ENCODE data around the gene TGIF1. TPM values are rescaled to one million over a fixed set of nuclear protein-coding genes. Genes with fewer than 3 reads are reported as not detected.

TGIF1 gene
- total RNA-seq, 8 experiments from 2014 or later, result 22.8 to 106 (median 50.1) TPM

GRCh38 chr18:3452750-3453539 lies 3.0 kb downstream of the TGIF1 start:
- 5 to 40% (median 20%) methylated on average over 1 to 15 of the region's 17 CpGs for WGBS, 10 experiments
- H3K4me1 ChIP-seq (replicated peaks in 1 of 2), result peaks cover 7 to 15% of the 10 kb centered on the region in 2 donors
- peak overlapping the region in 1 of 2 donors; percentile 91 for H3K27ac ChIP-seq
- H3K4me3 ChIP-seq, result peak overlapping the region; percentile 60 to 79 (median 70)
- in situ Hi-C loops (cut with MboI; ENCODE audit: low pct_unique_long_range_greater_than_20kb in 2 of 9, low sequenced_read_pairs in 9 of 9, unreplicated experiment in 9 of 9), result loop anchor here in 3 of 9 experiments (25.0 kb wide), 1 partner anchor 134 kb away; no protein-coding TSS in a partner anchor
- ATAC-seq (replicated peaks in 6 of 8), result no peak

- in situ Hi-C loops (cut with MboI; ENCODE audit: low pct_unique_long_range_greater_than_20kb in 2 of 9, low sequenced_read_pairs in 9 of 9, unreplicated experiment in 9 of 9), result loop anchor here in 3 of 9 experiments (25.0 kb wide), 1 partner anchor 134 kb away; no protein-coding TSS in a partner anchor
- Histone ChIP-seq H3K4me3 (peak overlapping the region; percentile 6 to 79 (median 70)), H3K4me1 (replicated peaks in 1 of 2) (peaks cover 13 to 20% of the 10 kb centered on the region in 2 donors), H3K27ac (peak overlapping the region in 1 of 2 donors; percentile 91)
- WGBS, 10 experiments, result 0 to 27% (median 10%) methylated on average over 2 to 18 of the region's 21 CpGs; no CpG with 5 or more reads in 1 of the 10 experiments
- peak in 2 of 8 experiments; percentile 0 to 4 for ATAC-seq (replicated peaks in 6 of 8)
Observed at GRCh38 chr18:3453540-3454364, 3.8 kb downstream of the TGIF1 start.

- 0 to 22% (median 1%) methylated on average over 1 to 4 of the region's 4 CpGs for WGBS, 10 experiments
Observed at GRCh38 chr18:3454365-3455089, 4.6 kb downstream of the TGIF1 start.

DNA sequence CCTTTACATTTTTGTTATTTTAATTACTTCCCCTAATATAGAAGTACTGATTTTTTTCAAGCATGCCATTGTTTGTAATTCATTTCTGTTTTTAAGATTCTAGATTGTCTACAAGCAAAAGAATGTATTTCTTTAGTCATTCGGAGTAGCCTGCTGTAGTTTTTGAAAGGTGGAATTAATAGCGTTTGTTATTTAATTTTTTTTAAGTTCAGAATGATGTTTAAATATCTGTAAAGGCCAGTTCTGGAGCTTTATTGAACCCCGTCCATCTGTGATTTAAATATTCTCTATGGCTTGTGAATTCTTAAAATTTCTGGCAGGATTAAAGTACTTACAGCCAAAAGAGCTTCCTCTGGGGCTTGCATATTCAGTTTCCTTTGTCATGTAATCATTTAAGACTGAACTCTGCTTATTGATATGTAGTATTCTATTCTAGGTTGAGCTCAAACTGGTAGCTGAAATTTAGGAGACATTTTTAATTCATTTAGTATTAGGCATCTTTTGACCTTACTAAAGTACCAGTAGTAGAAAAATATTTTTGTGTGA lies 5.2 kb downstream of the TGIF1 start:
- in situ Hi-C loops (cut with MboI; ENCODE audit: low pct_unique_long_range_greater_than_20kb in 2 of 9, low sequenced_read_pairs in 9 of 9, unreplicated experiment in 9 of 9), result loop anchor here in 3 of 9 experiments (25.0 kb wide), 1 partner anchor 132 kb away; no protein-coding TSS in a partner anchor
- no peak for ATAC-seq (replicated peaks in 6 of 8)
- H3K27ac ChIP-seq, result no peak overlapping the region
- H3K4me1 ChIP-seq (replicated peaks in 1 of 2), result peaks cover 14 to 21% of the 10 kb centered on the region in 2 donors
- WGBS, 10 experiments, result 0 to 41% (median 17%) methylated on average over 1 to 3 of the region's 3 CpGs
- H3K4me3 ChIP-seq, result peak overlapping the region in 4 of 5 donors; percentile 2 to 79 (median 65)

More at GRCh38 chr18:3454365-3455089, 4.6 kb downstream of the TGIF1 start:
- ATAC-seq (replicated peaks in 6 of 8), result no peak
- H3K4me3 ChIP-seq, result peak overlapping the region in 4 of 5 donors; percentile 60 to 79 (median 70)
- in situ Hi-C loops (cut with MboI; ENCODE audit: low pct_unique_long_range_greater_than_20kb in 2 of 9, low sequenced_read_pairs in 9 of 9, unreplicated experiment in 9 of 9), result loop anchor here in 3 of 9 experiments (25.0 kb wide), 1 partner anchor 133 kb away; no protein-coding TSS in a partner anchor
- H3K27ac ChIP-seq, result no peak overlapping the region
- H3K4me1 ChIP-seq (replicated peaks in 1 of 2), result peaks cover 14 to 21% of the 10 kb centered on the region in 2 donors

DNA sequence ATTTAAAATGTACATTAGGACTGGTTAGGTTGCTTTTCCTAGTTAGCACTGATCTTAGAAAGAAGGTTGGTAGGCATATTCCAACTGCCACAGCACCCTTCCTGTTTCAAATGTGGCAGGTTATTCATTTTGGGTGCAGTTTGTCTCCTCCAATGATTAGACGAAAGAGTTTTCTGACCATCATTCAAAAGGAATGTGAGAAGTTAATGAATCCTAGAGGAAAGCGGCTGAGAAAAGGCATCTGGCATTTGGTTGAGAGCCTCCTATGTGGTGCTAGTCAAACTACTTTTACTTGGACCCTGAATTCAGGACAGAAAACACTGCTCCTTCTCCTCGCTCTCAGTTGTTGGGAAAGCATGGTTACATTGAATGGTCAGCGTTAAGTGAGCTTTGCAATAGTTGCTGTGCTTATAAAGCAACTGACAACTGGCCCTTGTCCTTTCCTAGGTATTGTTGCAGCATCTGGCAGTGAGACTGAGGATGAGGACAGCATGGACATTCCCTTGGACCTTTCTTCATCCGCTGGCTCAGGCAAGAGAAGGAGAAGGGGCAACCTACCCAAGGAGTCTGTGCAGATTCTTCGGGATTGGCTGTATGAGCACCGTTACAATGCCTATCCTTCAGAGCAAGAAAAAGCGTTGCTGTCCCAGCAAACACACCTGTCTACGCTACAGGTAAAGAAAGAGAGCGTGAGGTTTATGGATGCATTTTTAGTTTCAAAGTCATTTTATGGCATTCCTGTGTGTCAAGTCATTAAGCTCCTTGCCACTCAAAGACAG lies 6.1 kb downstream of the TGIF1 start:
- Histone ChIP-seq H3K4me3 (no peak overlapping the region), H3K4me1 (replicated peaks in 1 of 2) (peaks cover 14 to 21% of the 10 kb centered on the region in 2 donors), H3K27ac (no peak overlapping the region)
- in situ Hi-C loops (cut with MboI; ENCODE audit: low pct_unique_long_range_greater_than_20kb in 2 of 9, low sequenced_read_pairs in 9 of 9, unreplicated experiment in 9 of 9), result loop anchor here in 3 of 9 experiments (25.0 kb wide), 1 partner anchor 131 kb away; no protein-coding TSS in a partner anchor
- WGBS, 10 experiments, result 40 to 89% (median 67%) methylated on average over 1 to 10 of the region's 10 CpGs
- ATAC-seq (replicated peaks in 6 of 8), result no peak

DNA sequence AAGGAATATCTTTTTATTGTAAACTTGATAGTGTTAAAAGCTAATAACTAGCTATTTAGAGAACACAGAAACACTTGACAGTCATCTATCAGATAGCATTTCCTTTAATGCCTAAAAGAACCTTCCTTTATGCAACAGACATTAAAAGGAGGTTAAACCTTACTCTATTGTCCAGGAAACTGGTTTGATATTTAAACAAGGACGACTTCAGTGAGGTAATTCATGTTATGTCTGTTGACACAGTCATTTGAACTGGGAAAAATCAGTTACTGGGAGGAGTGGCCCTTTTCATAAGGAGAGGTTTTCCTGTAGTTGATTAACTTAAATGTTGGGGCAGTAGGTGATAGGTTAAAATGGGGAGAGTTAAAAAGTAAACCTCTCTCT lies 6.7 kb downstream of the TGIF1 start:
- H3K4me1 ChIP-seq (replicated peaks in 1 of 2), result peaks cover 14 to 21% of the 10 kb centered on the region in 2 donors
- no peak overlapping the region for H3K4me3 ChIP-seq
- H3K27ac ChIP-seq, result no peak overlapping the region
- ATAC-seq (replicated peaks in 6 of 8), result no peak
- WGBS, 10 experiments, result 0 to 83% (median 36%) methylated on average over 1 of the region's 1 CpG; no CpG with 5 or more reads in 3 of the 10 experiments
- in situ Hi-C loops (cut with MboI; ENCODE audit: low pct_unique_long_range_greater_than_20kb in 2 of 9, low sequenced_read_pairs in 9 of 9, unreplicated experiment in 9 of 9), result loop anchor here in 3 of 9 experiments (25.0 kb wide), 1 partner anchor 131 kb away; no protein-coding TSS in a partner anchor

DNA sequence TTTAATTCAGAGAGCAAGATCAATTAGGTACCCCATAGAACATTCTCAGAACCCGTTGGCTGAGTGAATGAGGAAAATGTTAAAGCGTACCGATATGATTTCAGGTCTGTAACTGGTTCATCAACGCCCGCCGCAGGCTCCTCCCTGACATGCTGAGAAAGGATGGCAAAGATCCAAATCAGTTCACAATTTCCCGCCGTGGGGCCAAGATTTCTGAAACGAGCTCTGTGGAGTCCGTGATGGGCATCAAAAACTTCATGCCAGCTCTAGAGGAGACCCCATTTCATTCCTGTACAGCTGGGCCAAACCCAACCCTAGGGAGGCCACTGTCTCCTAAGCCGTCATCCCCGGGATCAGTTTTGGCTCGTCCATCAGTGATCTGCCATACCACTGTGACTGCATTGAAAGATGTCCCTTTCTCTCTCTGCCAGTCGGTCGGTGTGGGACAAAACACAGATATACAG lies 7.3 kb downstream of the TGIF1 start:
- no peak for ATAC-seq (replicated peaks in 6 of 8)
- Histone ChIP-seq H3K27ac (no peak overlapping the region), H3K4me3 (no peak overlapping the region), H3K4me1 (replicated peaks in 1 of 2) (peaks cover 14 to 21% of the 10 kb centered on the region in 2 donors)
- 66 to 100% (median 90%) methylated on average over 1 to 14 of the region's 15 CpGs for WGBS, 10 experiments
- in situ Hi-C loops (cut with MboI; ENCODE audit: low pct_unique_long_range_greater_than_20kb in 2 of 9, low sequenced_read_pairs in 9 of 9, unreplicated experiment in 9 of 9), result loop anchor here in 3 of 9 experiments (25.0 kb wide), 1 partner anchor 130 kb away; no protein-coding TSS in a partner anchor

- no peak overlapping the region for H3K27ac ChIP-seq
Observed at GRCh38 chr18:3458378-3458777, 8.4 kb downstream of the TGIF1 start.

GRCh38 chr18:3458952-3459853 lies 9.2 kb downstream of the TGIF1 start:
- in situ Hi-C loops (cut with MboI; ENCODE audit: low pct_unique_long_range_greater_than_20kb in 2 of 9, low sequenced_read_pairs in 9 of 9, unreplicated experiment in 9 of 9), result loop anchor here in 3 of 9 experiments (25.0 kb wide), 1 partner anchor 128 kb away; no protein-coding TSS in a partner anchor
- H3K4me3 ChIP-seq, result no peak overlapping the region
- H3K27ac ChIP-seq, result no peak overlapping the region
- peak in 5 of 8 experiments; percentile 57 to 86 (median 78) for ATAC-seq (replicated peaks in 6 of 8)
- 75 to 96% (median 85%) methylated on average over 2 to 5 of the region's 5 CpGs; no CpG with 5 or more reads in 1 of the 10 experiments for WGBS, 10 experiments
- H3K4me1 ChIP-seq (replicated peaks in 1 of 2), result peaks cover 14 to 21% of the 10 kb centered on the region in 2 donors

More at GRCh38 chr18:3458378-3458777, 8.4 kb downstream of the TGIF1 start:
- Histone ChIP-seq H3K4me3 (no peak overlapping the region), H3K4me1 (replicated peaks in 1 of 2) (peaks cover 14 to 21% of the 10 kb centered on the region in 2 donors)
- ATAC-seq (replicated peaks in 6 of 8), result no peak
- in situ Hi-C loops (cut with MboI; ENCODE audit: low pct_unique_long_range_greater_than_20kb in 2 of 9, low sequenced_read_pairs in 9 of 9, unreplicated experiment in 9 of 9), result loop anchor here in 3 of 9 experiments (25.0 kb wide), 1 partner anchor 129 kb away; no protein-coding TSS in a partner anchor
- WGBS, 10 experiments, result 63 to 100% (median 80%) methylated on average over 1 to 3 of the region's 3 CpGs; no CpG with 5 or more reads in 1 of the 10 experiments

DNA sequence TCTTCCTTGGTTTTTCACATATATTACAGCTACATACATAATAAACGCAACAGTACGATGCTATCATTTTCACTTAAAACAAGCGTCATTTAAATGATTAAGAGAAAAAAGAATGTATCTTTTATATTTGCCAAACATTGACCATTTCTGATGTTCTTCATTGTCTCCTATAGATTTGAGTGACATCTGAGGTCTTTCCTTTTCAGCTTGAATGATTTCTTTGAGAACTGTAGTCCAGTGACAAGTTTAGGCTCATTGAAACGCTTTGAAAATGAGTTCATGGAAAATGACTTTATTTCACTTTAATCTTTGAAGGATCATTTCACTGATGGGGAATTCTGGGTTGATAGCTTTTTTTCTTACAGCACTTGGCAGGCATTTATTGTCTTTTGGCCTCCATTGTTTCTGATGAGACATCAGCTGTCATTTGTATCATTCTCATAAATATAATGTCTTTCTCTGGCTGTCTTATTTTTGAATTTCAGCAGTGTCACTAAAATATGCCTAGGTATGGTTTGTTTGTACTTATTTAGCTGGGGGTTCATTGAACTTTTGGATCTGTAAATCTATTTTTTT lies 10.9 kb downstream of the TGIF1 start:
- H3K4me3 ChIP-seq, result no peak overlapping the region
- no peak for ATAC-seq (replicated peaks in 6 of 8)
- H3K4me1 ChIP-seq (replicated peaks in 1 of 2), result peaks cover 10 to 13% of the 10 kb centered on the region in 2 donors
- H3K27ac ChIP-seq, result no peak overlapping the region
- WGBS, 10 experiments, result 83 to 100% (median 96%) methylated on average over 3 to 4 of the region's 4 CpGs; no CpG with 5 or more reads in 1 of the 10 experiments
- in situ Hi-C loops (cut with MboI; ENCODE audit: low pct_unique_long_range_greater_than_20kb in 2 of 9, low sequenced_read_pairs in 9 of 9, unreplicated experiment in 9 of 9), result loop anchor here in 4 of 9 experiments (10.0 to 25.0 kb wide), 3 partner anchors 124 to 204 kb away; no protein-coding TSS in a partner anchor
